Left lung (tissue), 10 donors: ENCODE data around the gene CHIA. TPM values are rescaled to one million over a fixed set of nuclear protein-coding genes. Genes with fewer than 3 reads are reported as not detected.
A peak's percentile ranks its signal among the peaks of the same experiment; 100 is the strongest.

Source experiments
- ATAC-seq: fragments of 200-7000 bp; cut with Tn5 transposase; one replicate; pipeline ENCODE4 v1.9.1; 2020; ENCODE audit warnings: moderate library complexity
- DNase-seq, 4 donors: peaks; one replicate each; pipeline ENCODE4 v3.0.0-alpha.2; 2013 to 2020
- H3K27ac ChIP-seq, 2 donors: fragments of 200-600 bp; sonication (generic) in 1 of 2; one replicate each; pipeline versions ENCODE4 v1.5.0 to v1.8.0; 2020 to 2021
- H3K27me3 ChIP-seq, 2 donors: fragments of 200-600 bp; sonication (generic) in 1 of 2; one replicate each; pipeline versions ENCODE4 v1.5.0 to v1.8.0; 2020 to 2021
- H3K36me3 ChIP-seq, 2 donors: fragments of 200-600 bp; sonication (generic) in 1 of 2; one replicate each; pipeline versions ENCODE4 v1.5.0 to v1.8.0; 2020 to 2021
- H3K4me1 ChIP-seq, 2 donors: fragments of 200-600 bp; one replicate each; pipeline ENCODE4 v1.8.0; 2021
- H3K4me3 ChIP-seq, 2 donors: fragments of 200-600 bp; sonication (generic) in 1 of 2; one replicate each; pipeline versions ENCODE4 v1.5.0 to v1.8.0; 2020 to 2021; ENCODE audit warnings: mild to moderate bottlenecking in 1 of 2
- H3K9me3 ChIP-seq, 2 donors: fragments of 200-600 bp; sonication (generic) in 1 of 2; one replicate each; pipeline versions ENCODE4 v1.5.0 to v1.8.0; 2020 to 2021
- CTCF ChIP-seq, 2 donors: fragments of 200-600 bp; sonication (generic) in 1 of 2; IDR thresholded peaks; one replicate each; pipeline versions ENCODE4 v1.5.0 to v1.8.0; 2021; ENCODE audit warnings: antibody characterized with exemption in 2 of 2
- intact Hi-C, 2 donors: fragments of 100-400 bp; cut with DNase I; formaldehyde crosslinking; loops; one replicate each; pipeline versions ENCODE4 v1.11.2 to v1.14.2; 2022
- polyA plus RNA-seq, 6 donors: library from polyadenylated mRNA; unstranded; fragments of 120-200 nt; gene quantifications; one replicate each; pipeline ENCODE4 v1.2.1, GENCODE V29; 2013; ENCODE audit not compliant: insufficient read length in 6 of 6
- total RNA-seq, 2 donors: library from RNA; stranded (reverse); fragmentation: NEBNext Ultra II Directional; extraction: Animal tissue kit (Norgen Biotek cat#: 25700); gene quantifications; one replicate each; pipeline ENCODE4 v1.2.1, GENCODE V29; 2021
- donor health status: DM: no; HTN: yes; CAD: no.
- donor health status: DM: no; HTN: no; CAD: no.

Gene CHIA
- total and polyA plus RNA-seq, 8 donors: 1.1 to 10.2 (median 3.8) TPM; not detected in 1

GRCh38 chr1:111267801-111268508 is 22.7 kb upstream of the CHIA start:
- H3K27ac ChIP-seq: no peak overlapping the region
- no peak overlapping the region for H3K4me3 ChIP-seq
- intact Hi-C loops: no loop called here
- ATAC-seq: no peak
- H3K27me3 ChIP-seq: peaks cover 22 to 42% of the 10 kb centered on the region in 2 donors
- no peaks in the 10 kb centered on the region for H3K9me3 ChIP-seq
- no peaks in the 10 kb centered on the region for H3K36me3 ChIP-seq
- peaks cover 0 to 4% of the 10 kb centered on the region in 2 donors for H3K4me1 ChIP-seq
- DNase-seq: no peak
- TF ChIP-seq CTCF (IDR thresholded peaks at IDR 0.05): no peak

- Histone ChIP-seq H3K27ac (no peak overlapping the region), H3K4me3 (no peak overlapping the region), H3K9me3 (no peaks in the 10 kb centered on the region), H3K27me3 (peaks cover 22 to 42% of the 10 kb centered on the region in 2 donors), H3K4me1 (peaks cover 0 to 4% of the 10 kb centered on the region in 2 donors), H3K36me3 (no peaks in the 10 kb centered on the region)
- ATAC-seq (no peak), DNase-seq (no peak)
- TF ChIP-seq CTCF (IDR thresholded peaks at IDR 0.05): no peak
- intact Hi-C loops: no loop called here
These were observed 20.7 kb upstream of the CHIA start for GRCh38 chr1:111269825-111270406.

GRCh38 chr1:111270771-111271463 is 19.7 kb upstream of the CHIA start:
- peaks cover 22 to 42% of the 10 kb centered on the region in 2 donors for H3K27me3 ChIP-seq
- intact Hi-C loops: no loop called here
- peak in 1 of 4 donors; percentile 71 for DNase-seq
- H3K4me1 ChIP-seq: peaks cover 0 to 4% of the 10 kb centered on the region in 2 donors
- no peak overlapping the region for H3K4me3 ChIP-seq
- no peak overlapping the region for H3K27ac ChIP-seq
- no peaks in the 10 kb centered on the region for H3K36me3 ChIP-seq
- no peaks in the 10 kb centered on the region for H3K9me3 ChIP-seq
- TF ChIP-seq CTCF (IDR thresholded peaks at IDR 0.05): no peak
- ATAC-seq: no peak

- peak in 1 of 4 donors; percentile 51 for DNase-seq
- ATAC-seq: no peak
- Histone ChIP-seq H3K4me3 (no peak overlapping the region), H3K27me3 (peaks cover 22 to 42% of the 10 kb centered on the region in 2 donors), H3K9me3 (peaks cover 0 to under 1% of the 10 kb centered on the region in 2 donors), H3K36me3 (no peaks in the 10 kb centered on the region), H3K27ac (no peak overlapping the region), H3K4me1 (peaks cover 0 to 4% of the 10 kb centered on the region in 2 donors)
- intact Hi-C loops: no loop called here
- TF ChIP-seq CTCF (IDR thresholded peaks at IDR 0.05): no peak
These were observed 19.2 kb upstream of the CHIA start for GRCh38 chr1:111271464-111271801.

- intact Hi-C loops: no loop called here
- Histone ChIP-seq H3K4me1 (peaks cover 0 to 4% of the 10 kb centered on the region in 2 donors), H3K4me3 (no peak overlapping the region), H3K27me3 (peaks cover 22 to 41% of the 10 kb centered on the region in 2 donors), H3K36me3 (no peaks in the 10 kb centered on the region), H3K27ac (no peak overlapping the region), H3K9me3 (peaks cover 0 to 6% of the 10 kb centered on the region in 2 donors)
- no peak for DNase-seq
- TF ChIP-seq CTCF (IDR thresholded peaks at IDR 0.05): no peak
- no peak for ATAC-seq
These were observed 18.6 kb upstream of the CHIA start for GRCh38 chr1:111272081-111272480.
